Measurements from ENCODE around the gene KRT78.

DNA sequence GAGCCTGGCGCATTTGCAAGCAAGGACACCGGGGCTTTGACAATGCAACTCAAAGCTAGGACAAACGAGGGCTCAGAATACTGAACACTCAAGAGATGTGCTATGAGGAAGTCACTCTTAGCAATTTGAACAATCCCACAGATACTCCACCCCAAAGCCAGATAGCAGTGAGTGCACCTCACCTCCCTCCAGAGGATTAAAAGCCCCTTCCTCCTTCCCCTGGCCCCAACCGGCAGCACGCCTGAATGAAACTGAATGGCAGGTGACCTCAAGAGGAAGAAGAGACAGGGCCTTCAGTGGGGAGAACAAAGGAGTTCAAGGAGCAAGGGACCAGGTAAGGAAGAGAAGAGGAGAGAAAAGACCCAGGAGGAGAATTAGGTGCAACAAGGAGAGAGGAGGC lies 1.9 kb upstream of the KRT78 start:
- TF ChIP-seq, protein P1, sequence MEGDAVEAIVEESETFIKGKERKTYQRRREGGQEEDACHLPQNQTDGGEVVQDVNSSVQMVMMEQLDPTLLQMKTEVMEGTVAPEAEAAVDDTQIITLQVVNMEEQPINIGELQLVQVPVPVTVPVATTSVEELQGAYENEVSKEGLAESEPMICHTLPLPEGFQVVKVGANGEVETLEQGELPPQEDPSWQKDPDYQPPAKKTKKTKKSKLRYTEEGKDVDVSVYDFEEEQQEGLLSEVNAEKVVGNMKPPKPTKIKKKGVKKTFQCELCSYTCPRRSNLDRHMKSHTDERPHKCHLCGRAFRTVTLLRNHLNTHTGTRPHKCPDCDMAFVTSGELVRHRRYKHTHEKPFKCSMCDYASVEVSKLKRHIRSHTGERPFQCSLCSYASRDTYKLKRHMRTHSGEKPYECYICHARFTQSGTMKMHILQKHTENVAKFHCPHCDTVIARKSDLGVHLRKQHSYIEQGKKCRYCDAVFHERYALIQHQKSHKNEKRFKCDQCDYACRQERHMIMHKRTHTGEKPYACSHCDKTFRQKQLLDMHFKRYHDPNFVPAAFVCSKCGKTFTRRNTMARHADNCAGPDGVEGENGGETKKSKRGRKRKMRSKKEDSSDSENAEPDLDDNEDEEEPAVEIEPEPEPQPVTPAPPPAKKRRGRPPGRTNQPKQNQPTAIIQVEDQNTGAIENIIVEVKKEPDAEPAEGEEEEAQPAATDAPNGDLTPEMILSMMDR (conservative IDR thresholded peaks at IDR 0.05): no peak
- TF ChIP-seq ZFX (IDR thresholded peaks at IDR 0.05): no peak

Measured in C4-2B (cell line).